ENCODE measurements around the gene PKN2.
"Not testable (repeated sequence)": the region's sequence is repeated elsewhere in the genome, so short reads cannot be mapped to it uniquely, and the experiment has no call there.

The PKN2 gene

GRCh38 chr1:88800382-88801051 is 116.4 kb downstream of the PKN2 start:
- DNase-seq: peak in 1 of 4 experiments; percentile 21

GRCh38 chr1:88801575-88802208 is 117.6 kb downstream of the PKN2 start:
- DNase-seq: no peak

- DNase-seq: no peak
Observed at GRCh38 chr1:88802404-88802803, 118.3 kb downstream of the PKN2 start.

- no peak for DNase-seq
Observed at GRCh38 chr1:88802950-88803349, 118.9 kb downstream of the PKN2 start.

GRCh38 chr1:88803444-88803843 is 119.4 kb downstream of the PKN2 start:
- no peak for DNase-seq

- DNase-seq: no peak
Observed at GRCh38 chr1:88812366-88812765, 128.3 kb downstream of the PKN2 start.

GRCh38 chr1:88813471-88813870 is 129.4 kb downstream of the PKN2 start:
- no peak for DNase-seq

- not testable (repeated sequence) for DNase-seq
Observed at GRCh38 chr1:88819642-88820041, 135.6 kb downstream of the PKN2 start.

GRCh38 chr1:88825721-88826120 is 141.6 kb downstream of the PKN2 start:
- no peak for DNase-seq

GRCh38 chr1:88847643-88848042 is 163.6 kb downstream of the PKN2 start:
- no peak for DNase-seq

GRCh38 chr1:88851303-88852063 is 167.4 kb downstream of the PKN2 start:
- no peak for DNase-seq

- DNase-seq: no peak
Observed at GRCh38 chr1:88867743-88868521, 183.9 kb downstream of the PKN2 start.

- not testable (repeated sequence) for DNase-seq
Observed at GRCh38 chr1:88869644-88870043, 185.6 kb downstream of the PKN2 start.

GRCh38 chr1:88873737-88874349 is 189.8 kb downstream of the PKN2 start:
- DNase-seq: no peak

GRCh38 chr1:88875595-88875994 is 191.5 kb downstream of the PKN2 start:
- DNase-seq: no peak

GRCh38 chr1:88876573-88877365 is 192.7 kb downstream of the PKN2 start:
- DNase-seq: no peak

- DNase-seq: no peak
Observed at GRCh38 chr1:88877382-88877825, 193.3 kb downstream of the PKN2 start.

- DNase-seq: no peak
Observed at GRCh38 chr1:88877911-88878310, 193.8 kb downstream of the PKN2 start.

- DNase-seq: no peak
Observed at GRCh38 chr1:88878731-88879130, 194.7 kb downstream of the PKN2 start.

- not testable (repeated sequence) for DNase-seq
Observed at GRCh38 chr1:88880717-88881116, 196.6 kb downstream of the PKN2 start.

- DNase-seq: no peak
Observed at GRCh38 chr1:88883156-88883555, 199.1 kb downstream of the PKN2 start.

All from activated CD4-positive, CD25-positive, alpha-beta regulatory T cell (primary cell).